OCI-LY3 (cell line): Measurements from ENCODE around the gene PAXIP1.
"Not testable (repeated sequence)": the region's sequence is repeated elsewhere in the genome, so short reads cannot be mapped to it uniquely, and the experiment has no call there.

Source experiments
- H2AFZ ChIP-seq: fragments of 200-600, 300-600 bp; shearing (Covaris generic); 2 replicates; pipeline ENCODE4 v1.6.0; 2014; ENCODE audit warnings: antibody characterized with exemption, low read depth, low read length
- H3K27ac ChIP-seq: fragments of 200-600, 300-600 bp; sonication (generic); 2 replicates; pipeline ENCODE4 v1.5.1; 2014; ENCODE audit warnings: mild to moderate bottlenecking, low read length, moderate library complexity, mixed read lengths
- H3K27me3 ChIP-seq: fragments of 200-600, 300-600 bp; sonication (generic); 2 replicates; pipeline ENCODE4 v1.6.1; 2014; ENCODE audit warnings: low read depth, low read length, mixed read lengths
- H3K36me3 ChIP-seq: fragments of 200-600, 300-600 bp; sonication (generic); replicated peaks from 2 replicates; pipeline ENCODE3; 2014; ENCODE audit warnings: low read depth, low read length, mixed read lengths
- H3K4me1 ChIP-seq: fragments of 300-600, 200-600 bp; sonication (generic); 2 replicates; pipeline ENCODE4 v1.6.1; 2014; ENCODE audit warnings: low read length, mixed read lengths
- H3K4me2 ChIP-seq: fragments of 200-600, 300-600 bp; sonication (generic); 2 replicates; pipeline ENCODE4 v1.6.1; 2014; ENCODE audit warnings: low read length, mixed read lengths
- H3K4me3 ChIP-seq: fragments of 300-600, 200-600 bp; sonication (generic); 2 replicates; pipeline ENCODE4 v1.5.1; 2014; ENCODE audit warnings: antibody characterized with exemption, mild to moderate bottlenecking, low read length, moderate library complexity
- H3K79me2 ChIP-seq: fragments of 300-600, 200-600 bp; shearing (Covaris generic); 2 replicates; pipeline ENCODE4 v1.6.1; 2014; ENCODE audit warnings: mild to moderate bottlenecking, low read length, mixed read lengths
- H3K9ac ChIP-seq: fragments of 300-600, 200-600 bp; shearing (Covaris generic); 2 replicates; pipeline ENCODE4 v1.6.0; 2014; ENCODE audit warnings: mild to moderate bottlenecking, low read length, moderate library complexity
- H3K9me3 ChIP-seq: fragments of 200-600, 300-600 bp; shearing (Covaris generic); 2 replicates; pipeline ENCODE4 v1.6.1; 2014; ENCODE audit warnings: low read length, mixed read lengths; ENCODE audit not compliant: insufficient read depth
- H4K20me1 ChIP-seq: fragments of 200-600, 300-600 bp; sonication (generic); 2 replicates; pipeline ENCODE4 v1.6.1; 2016; ENCODE audit warnings: low read length, mixed read lengths; ENCODE audit not compliant: insufficient read depth
- EZH2phosphoT487 ChIP-seq: fragments of 200-600 bp; shearing (Covaris generic); IDR thresholded peaks from 2 replicates; pipeline ENCODE4 v1.6.1; 2018; ENCODE audit warnings: antibody characterized with exemption, mixed run types, low read depth
- TF ChIP-seq, protein P1 (sequence below): fragments of 200-600, 300-600 bp; sonication (generic); IDR thresholded peaks from 2 replicates; pipeline ENCODE4 v1.5.1; 2014; ENCODE audit warnings: antibody characterized with exemption, low read length, low read depth

Gene PAXIP1

DNA sequence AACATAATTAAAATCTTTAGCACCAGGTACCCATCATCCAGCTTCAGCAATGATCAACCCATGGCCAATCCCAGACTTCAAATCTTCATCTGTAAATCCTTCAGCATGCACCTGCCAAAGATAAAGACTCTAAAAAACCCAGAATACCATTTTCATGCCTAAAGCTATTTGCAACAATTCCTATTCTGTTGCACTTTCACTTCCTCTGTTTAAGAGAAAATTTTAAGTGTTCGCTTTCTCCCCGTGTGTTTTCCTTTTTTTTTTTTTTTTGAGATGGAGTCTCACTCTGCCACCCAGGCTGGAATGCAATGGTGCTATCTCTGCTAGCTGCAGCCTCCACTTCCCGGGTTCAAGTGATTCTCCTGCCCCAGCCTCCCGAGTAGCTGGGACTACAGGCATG is 35.4 kb upstream of the PAXIP1 start:
- no peak for TF ChIP-seq EZH2phosphoT487
- TF ChIP-seq, protein P1, sequence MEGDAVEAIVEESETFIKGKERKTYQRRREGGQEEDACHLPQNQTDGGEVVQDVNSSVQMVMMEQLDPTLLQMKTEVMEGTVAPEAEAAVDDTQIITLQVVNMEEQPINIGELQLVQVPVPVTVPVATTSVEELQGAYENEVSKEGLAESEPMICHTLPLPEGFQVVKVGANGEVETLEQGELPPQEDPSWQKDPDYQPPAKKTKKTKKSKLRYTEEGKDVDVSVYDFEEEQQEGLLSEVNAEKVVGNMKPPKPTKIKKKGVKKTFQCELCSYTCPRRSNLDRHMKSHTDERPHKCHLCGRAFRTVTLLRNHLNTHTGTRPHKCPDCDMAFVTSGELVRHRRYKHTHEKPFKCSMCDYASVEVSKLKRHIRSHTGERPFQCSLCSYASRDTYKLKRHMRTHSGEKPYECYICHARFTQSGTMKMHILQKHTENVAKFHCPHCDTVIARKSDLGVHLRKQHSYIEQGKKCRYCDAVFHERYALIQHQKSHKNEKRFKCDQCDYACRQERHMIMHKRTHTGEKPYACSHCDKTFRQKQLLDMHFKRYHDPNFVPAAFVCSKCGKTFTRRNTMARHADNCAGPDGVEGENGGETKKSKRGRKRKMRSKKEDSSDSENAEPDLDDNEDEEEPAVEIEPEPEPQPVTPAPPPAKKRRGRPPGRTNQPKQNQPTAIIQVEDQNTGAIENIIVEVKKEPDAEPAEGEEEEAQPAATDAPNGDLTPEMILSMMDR = no peak
- H3K9me3 ChIP-seq = no peaks in the 10 kb centered on the region
- no peaks in the 10 kb centered on the region; the same call in 1 of the 2 replicates for H3K27me3 ChIP-seq
- H3K27ac ChIP-seq = no peak overlapping the region
- peaks cover 11% of the 10 kb centered on the region for H3K4me1 ChIP-seq
- no peaks in the 10 kb centered on the region for H4K20me1 ChIP-seq
- H3K9ac ChIP-seq = no peak overlapping the region
- no peaks in the 10 kb centered on the region for H3K36me3 ChIP-seq
- no peak overlapping the region for H3K4me3 ChIP-seq
- H2AFZ ChIP-seq = no peak overlapping the region
- peak overlapping the region; percentile 18; the same call in 1 of the 2 replicates for H3K4me2 ChIP-seq
- H3K79me2 ChIP-seq = no peaks in the 10 kb centered on the region

DNA sequence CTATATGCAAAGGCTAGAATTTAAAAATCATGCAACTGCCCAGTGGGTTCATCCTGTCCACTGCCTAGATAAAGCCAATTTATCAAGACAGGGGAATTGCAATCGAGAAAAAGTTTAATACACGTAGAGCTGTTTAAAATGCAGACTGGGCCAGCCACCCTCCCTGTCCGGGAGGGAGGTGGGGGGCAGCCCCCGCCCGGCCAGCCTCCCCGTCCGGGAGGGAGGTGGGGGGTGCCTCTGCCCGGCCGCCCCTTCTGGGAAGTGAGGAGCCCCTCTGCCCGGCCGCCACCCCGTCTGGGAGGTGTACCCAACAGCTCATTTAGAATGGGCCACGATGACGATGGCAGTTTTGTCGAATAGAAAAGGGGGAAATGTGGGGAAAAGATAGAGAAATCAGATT is 31.6 kb upstream of the PAXIP1 start:
- not testable (repeated sequence) for H4K20me1 ChIP-seq, H3K4me2 ChIP-seq, H2AFZ ChIP-seq, H3K4me3 ChIP-seq, H3K36me3 ChIP-seq, H3K9ac ChIP-seq, H3K27me3 ChIP-seq, H3K9me3 ChIP-seq, H3K27ac ChIP-seq, H3K79me2 ChIP-seq
- peaks cover 15% of the 10 kb centered on the region for H3K4me1 ChIP-seq

DNA sequence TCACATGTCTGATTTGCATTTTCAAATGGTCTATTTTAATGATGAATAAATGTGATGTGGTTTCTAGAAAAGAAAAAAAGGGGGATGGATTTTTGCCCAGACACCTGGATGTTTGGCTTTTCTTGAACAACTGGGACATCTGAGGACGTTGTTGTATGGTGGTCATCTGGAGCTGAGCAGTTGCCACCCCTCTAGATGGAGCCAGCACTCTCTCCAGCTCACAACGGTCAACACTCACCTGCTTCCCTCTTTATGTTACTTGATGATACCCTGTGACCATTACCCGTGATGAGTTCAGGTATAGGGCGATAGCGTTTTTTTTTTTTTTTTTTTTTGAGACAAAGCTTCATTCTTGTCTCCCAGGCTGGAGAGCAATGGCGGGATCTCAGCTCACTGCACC is 30.1 kb upstream of the PAXIP1 start:
- Histone ChIP-seq H3K9ac (no peak overlapping the region), H2AFZ (no peak overlapping the region), H3K4me2 (no peak overlapping the region), H3K27ac (no peak overlapping the region), H3K27me3 (no peaks in the 10 kb centered on the region), H3K79me2 (no peaks in the 10 kb centered on the region), H3K36me3 (no peaks in the 10 kb centered on the region), H3K9me3 (no peaks in the 10 kb centered on the region), H3K4me1 (peaks cover 7% of the 10 kb centered on the region), H4K20me1 (no peaks in the 10 kb centered on the region), H3K4me3 (no peak overlapping the region)
- no peak for TF ChIP-seq EZH2phosphoT487
- TF ChIP-seq, protein P1 = peak; percentile 34

DNA sequence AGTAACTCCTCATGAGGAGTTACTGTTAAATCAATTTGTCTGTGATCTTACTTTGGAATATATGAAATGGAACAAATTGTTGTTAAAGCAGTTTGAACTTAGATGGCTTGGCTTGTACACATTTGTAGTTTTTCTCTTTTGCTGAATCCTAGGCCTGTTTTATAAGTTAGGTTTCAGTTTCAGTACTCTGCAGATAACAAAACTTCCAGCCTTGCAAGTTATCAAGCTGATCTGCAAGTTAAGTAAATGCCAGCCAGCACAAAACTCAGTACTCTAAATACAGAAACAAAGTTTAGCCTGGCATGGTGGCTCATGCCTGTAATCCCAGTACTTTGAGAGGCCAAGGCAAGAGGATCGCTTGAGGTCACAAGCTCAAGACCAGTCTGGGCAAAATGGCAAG is 25.0 kb upstream of the PAXIP1 start:
- H3K9me3 ChIP-seq = no peaks in the 10 kb centered on the region
- H3K4me2 ChIP-seq = no peak overlapping the region
- no peaks in the 10 kb centered on the region for H3K27me3 ChIP-seq
- H3K4me3 ChIP-seq = no peak overlapping the region
- H3K9ac ChIP-seq = no peak overlapping the region
- H3K79me2 ChIP-seq = no peaks in the 10 kb centered on the region
- H3K27ac ChIP-seq = no peak overlapping the region
- no peaks in the 10 kb centered on the region for H3K36me3 ChIP-seq
- TF ChIP-seq, protein P1 = no peak
- no peak for TF ChIP-seq EZH2phosphoT487
- H4K20me1 ChIP-seq = no peaks in the 10 kb centered on the region
- H3K4me1 ChIP-seq = peaks cover 10% of the 10 kb centered on the region; the same call in 1 of the 2 replicates
- no peak overlapping the region for H2AFZ ChIP-seq

DNA sequence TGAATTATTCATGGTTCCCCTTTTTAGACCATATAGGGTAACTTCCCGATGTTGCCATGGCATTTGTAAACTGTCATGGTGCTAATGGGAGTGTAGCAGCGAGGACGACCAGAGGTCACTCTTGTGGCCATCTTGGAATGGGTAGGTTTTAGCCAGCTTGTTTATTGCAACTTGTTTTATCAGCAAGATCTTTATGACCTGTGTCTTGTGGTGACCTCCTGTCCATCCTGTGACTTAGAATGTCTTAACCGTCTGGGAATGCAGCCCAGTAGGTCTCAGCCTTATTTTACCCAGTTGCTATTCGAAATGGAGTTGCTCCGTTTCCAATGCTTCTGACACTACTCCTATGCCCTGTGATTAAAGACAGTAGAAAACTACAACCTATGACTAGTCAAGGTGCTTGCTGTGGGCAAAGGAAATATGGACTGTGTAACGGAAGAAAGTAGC is 18.8 kb upstream of the PAXIP1 start:
- H4K20me1 ChIP-seq = no peaks in the 10 kb centered on the region
- peak overlapping the region; percentile 62; the same call in 1 of the 2 replicates for H2AFZ ChIP-seq
- H3K4me2 ChIP-seq = peak overlapping the region; percentile 39
- peak overlapping the region; percentile 33 for H3K4me3 ChIP-seq
- no peaks in the 10 kb centered on the region for H3K9me3 ChIP-seq
- peaks cover 16% of the 10 kb centered on the region for H3K4me1 ChIP-seq
- TF ChIP-seq, protein P1 = no peak
- no peak for TF ChIP-seq EZH2phosphoT487
- H3K9ac ChIP-seq = no peak overlapping the region
- no peak overlapping the region for H3K27ac ChIP-seq
- H3K79me2 ChIP-seq = no peaks in the 10 kb centered on the region
- no peaks in the 10 kb centered on the region for H3K36me3 ChIP-seq
- no peaks in the 10 kb centered on the region for H3K27me3 ChIP-seq
